Esophagus squamous epithelium (tissue), 5 donors: ENCODE results near the gene SCAMP5. TPM values are rescaled to one million over a fixed set of nuclear protein-coding genes. Genes with fewer than 3 reads are reported as not detected.

ENCODE experiments used
- DNase-seq: peaks from one replicate; lab custom pipeline; 2025; lab: John Stamatoyannopoulos, UW
- H3K27ac ChIP-seq, 4 donors: fragments of 200-600 bp; sonication (generic); one replicate each; pipeline ENCODE4 v1.5.1; 2016 to 2019; ENCODE audit warnings: mild to moderate bottlenecking in 1 of 4
- H3K27me3 ChIP-seq, 4 donors: fragments of 200-600 bp; sonication (generic); 1 replicate in 3 of 4; 2 replicates in 1 of 4; pipeline versions ENCODE4 v1.5.1 to v1.6.0; 2017 to 2021; ENCODE audit warnings: antibody characterized with exemption in 1 of 4
- H3K36me3 ChIP-seq, 3 donors: fragments of 200-600 bp; sonication (generic); one replicate each; pipeline ENCODE4 v1.5.1; 2016 to 2019
- H3K4me1 ChIP-seq, 3 donors: fragments of 200-600 bp; sonication (generic); one replicate each; pipeline ENCODE4 v1.5.1; 2017 to 2019
- H3K4me3 ChIP-seq, 4 donors: fragments of 200-600 bp; sonication (generic); 1 replicate in 3 of 4; 2 replicates in 1 of 4; pipeline ENCODE4 v1.5.1; 2016 to 2019; ENCODE audit warnings: mild to moderate bottlenecking in 2 of 4, moderate library complexity in 1 of 4
- H3K9me3 ChIP-seq, 3 donors: fragments of 200-600 bp; sonication (generic); one replicate each; pipeline ENCODE4 v1.5.1; 2016 to 2019
- POLR2A ChIP-seq, 4 donors: fragments of 450-650 bp; IDR thresholded peaks; one replicate each; pipeline ENCODE4 v1.6.1; 2017; ENCODE audit warnings: antibody characterized with exemption in 4 of 4, mild to moderate bottlenecking in 4 of 4, moderate library complexity in 3 of 4
- WGBS, 2 donors: methylation state at CpG; one replicate each; pipeline ENCODE4 v1.1.5; 2018; 5-methylcytosine and 5-hydroxymethylcytosine counted together
- intact Hi-C: fragments of 100-400 bp; cut with DNase I; formaldehyde crosslinking; loops from one replicate; pipeline ENCODE4 v1.15.0; 2022
- total RNA-seq, 4 donors: library from RNA; depleted of rRNA; stranded (reverse); fragments of >200 nt; gene quantifications; one replicate each; pipeline ENCODE4 v1.1.0, GENCODE V29; 2016
- TF ChIP-seq, protein P1 (sequence below), 6 experiments: fragments of 450-650 bp in 4 of 6; fragments of 200-600 bp in 2 of 6; sonication (generic) in 2 of 6; IDR thresholded peaks; one replicate each; pipeline ENCODE4 v1.5.1; 2016 to 2019; ENCODE audit warnings: antibody characterized with exemption in 6 of 6, mild to moderate bottlenecking in 4 of 6, moderate library complexity in 4 of 6
- donor health status: DM: yes; HTN: yes; CAD: no.

SCAMP5 gene
- total RNA-seq, 4 donors from 2014 or later, result 0.57 to 2.0 (median 0.67) TPM

DNA sequence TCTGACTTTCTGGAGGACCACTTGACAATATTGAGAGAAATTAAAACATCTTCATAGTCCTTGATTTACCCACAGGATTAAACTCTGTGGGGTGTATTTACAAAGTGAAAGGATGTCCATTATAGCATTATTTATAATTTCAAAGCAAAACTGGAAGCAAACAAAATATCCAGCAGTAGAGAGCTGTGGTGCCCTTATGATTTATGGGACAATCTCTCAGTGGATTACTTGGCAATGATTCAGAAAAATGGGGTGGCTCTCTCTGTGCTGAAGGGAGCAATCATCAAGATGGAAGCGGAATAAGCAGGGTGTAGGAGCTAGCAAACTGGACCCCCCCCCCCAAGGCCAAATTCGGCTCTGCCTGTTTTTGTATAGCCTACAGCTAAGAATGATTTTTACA, 37.0 kb downstream of the SCAMP5 start:
- no peaks in the 10 kb centered on the region for H3K9me3 ChIP-seq
- H3K4me1 ChIP-seq, result peaks cover 30 to 85% (median 37%) of the 10 kb centered on the region in 3 donors
- intact Hi-C loops, result no loop called here
- H3K36me3 ChIP-seq, result peaks cover 0 to 9% (median 0%) of the 10 kb centered on the region in 3 donors
- no peak overlapping the region for H3K4me3 ChIP-seq
- TF ChIP-seq, protein P1, sequence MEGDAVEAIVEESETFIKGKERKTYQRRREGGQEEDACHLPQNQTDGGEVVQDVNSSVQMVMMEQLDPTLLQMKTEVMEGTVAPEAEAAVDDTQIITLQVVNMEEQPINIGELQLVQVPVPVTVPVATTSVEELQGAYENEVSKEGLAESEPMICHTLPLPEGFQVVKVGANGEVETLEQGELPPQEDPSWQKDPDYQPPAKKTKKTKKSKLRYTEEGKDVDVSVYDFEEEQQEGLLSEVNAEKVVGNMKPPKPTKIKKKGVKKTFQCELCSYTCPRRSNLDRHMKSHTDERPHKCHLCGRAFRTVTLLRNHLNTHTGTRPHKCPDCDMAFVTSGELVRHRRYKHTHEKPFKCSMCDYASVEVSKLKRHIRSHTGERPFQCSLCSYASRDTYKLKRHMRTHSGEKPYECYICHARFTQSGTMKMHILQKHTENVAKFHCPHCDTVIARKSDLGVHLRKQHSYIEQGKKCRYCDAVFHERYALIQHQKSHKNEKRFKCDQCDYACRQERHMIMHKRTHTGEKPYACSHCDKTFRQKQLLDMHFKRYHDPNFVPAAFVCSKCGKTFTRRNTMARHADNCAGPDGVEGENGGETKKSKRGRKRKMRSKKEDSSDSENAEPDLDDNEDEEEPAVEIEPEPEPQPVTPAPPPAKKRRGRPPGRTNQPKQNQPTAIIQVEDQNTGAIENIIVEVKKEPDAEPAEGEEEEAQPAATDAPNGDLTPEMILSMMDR (IDR thresholded peaks at IDR 0.05), result no peak
- no peak for TF ChIP-seq POLR2A (IDR thresholded peaks at IDR 0.05)
- DNase-seq, result no peak
- peak overlapping the region; percentile 3 to 85 (median 68) for H3K27ac ChIP-seq
- H3K27me3 ChIP-seq, result no peaks in the 10 kb centered on the region
- WGBS, 2 donors, result 84 to 95% methylated on average over 2 of the region's 2 CpGs

DNA sequence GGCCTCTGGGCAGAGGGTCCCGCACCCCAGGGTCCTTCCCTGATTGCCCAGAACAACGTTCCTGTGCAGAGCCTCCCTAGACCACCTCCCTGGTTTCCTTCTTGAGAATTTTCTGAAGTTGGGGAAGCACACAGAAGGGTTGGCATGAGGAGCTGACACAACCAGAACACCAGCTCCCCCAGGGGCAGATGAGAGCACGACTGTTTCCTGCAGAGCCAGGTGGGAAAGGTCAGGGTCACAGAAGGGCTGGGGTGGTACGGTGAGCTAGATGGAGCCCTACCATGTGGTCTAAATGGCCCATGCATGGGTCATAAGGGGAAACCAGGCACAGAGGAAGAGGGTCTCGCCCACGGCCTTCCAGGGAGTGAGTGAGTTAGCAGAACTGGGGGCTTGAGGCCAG, 38.4 kb downstream of the SCAMP5 start:
- TF ChIP-seq POLR2A (IDR thresholded peaks at IDR 0.05), result no peak
- TF ChIP-seq, protein P1 (IDR thresholded peaks at IDR 0.05), result no peak
- peaks cover 30 to 91% (median 36%) of the 10 kb centered on the region in 3 donors for H3K4me1 ChIP-seq
- intact Hi-C loops, result no loop called here

DNA sequence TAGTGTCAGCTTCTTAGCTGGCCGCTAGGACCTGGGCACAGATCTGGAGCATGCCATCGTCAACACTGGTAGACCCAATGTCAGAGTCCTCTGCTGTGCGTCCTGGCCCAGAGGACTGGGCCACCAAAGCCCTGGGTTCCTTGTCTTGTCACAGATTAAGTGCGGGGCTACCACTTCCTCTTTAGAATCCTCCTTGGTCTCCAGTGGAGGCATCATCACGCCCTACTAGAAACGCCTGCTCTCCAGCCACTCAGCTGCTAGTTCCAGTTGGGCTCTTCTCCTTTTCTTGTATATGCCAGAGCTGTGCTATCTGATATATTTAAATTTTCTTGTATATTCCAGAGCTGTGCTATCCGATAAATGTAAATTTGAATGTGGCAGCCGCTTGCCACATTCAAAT, 39.3 kb downstream of the SCAMP5 start:
- Histone ChIP-seq H3K4me3 (no peak overlapping the region), H3K9me3 (no peaks in the 10 kb centered on the region), H3K27me3 (no peaks in the 10 kb centered on the region), H3K27ac (peak overlapping the region in 1 of 4 donors; percentile 84), H3K36me3 (no peaks in the 10 kb centered on the region), H3K4me1 (peaks cover 23 to 91% (median 28%) of the 10 kb centered on the region in 3 donors)
- WGBS, 2 donors, result 84 to 88% methylated on average over 5 to 8 of the region's 8 CpGs
- TF ChIP-seq POLR2A (IDR thresholded peaks at IDR 0.05), result no peak
- TF ChIP-seq, protein P1 (IDR thresholded peaks at IDR 0.05), result no peak
- intact Hi-C loops, result no loop called here
- no peak for DNase-seq

More for the DNA sequence above, 38.4 kb downstream of the SCAMP5 start:
- Histone ChIP-seq H3K9me3 (no peaks in the 10 kb centered on the region), H3K36me3 (peaks cover 0 to 1% (median 0%) of the 10 kb centered on the region in 3 donors), H3K27ac (no peak overlapping the region), H3K27me3 (no peaks in the 10 kb centered on the region), H3K4me3 (no peak overlapping the region)
- 93 to 97% methylated on average over 2 to 4 of the region's 6 CpGs for WGBS, 2 donors
- DNase-seq, result no peak

DNA sequence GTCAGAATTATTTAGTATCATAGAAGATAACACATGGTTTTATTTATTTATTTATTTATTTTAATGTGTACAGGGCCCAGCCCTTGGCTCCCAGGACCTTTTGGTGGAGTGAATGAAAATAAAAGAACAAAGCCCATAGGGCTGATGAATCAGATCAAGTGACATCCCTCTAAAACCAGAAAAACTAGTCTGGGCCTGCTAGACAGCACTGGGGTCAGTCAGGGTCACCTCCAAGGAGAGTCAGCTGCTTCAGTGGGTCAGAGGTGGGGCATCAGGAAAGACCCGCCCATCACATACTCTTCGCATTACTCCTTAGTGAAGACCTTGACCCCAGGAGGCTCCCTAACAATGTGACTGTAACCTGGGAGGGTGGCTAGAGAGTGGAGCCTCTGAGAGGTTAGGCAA, 40.9 kb downstream of the SCAMP5 start:
- TF ChIP-seq POLR2A (IDR thresholded peaks at IDR 0.05), result no peak
- TF ChIP-seq, protein P1 (IDR thresholded peaks at IDR 0.05), result no peak
- DNase-seq, result no peak
- WGBS, 2 donors, result 68 to 86% methylated on average over 2 of the region's 2 CpGs

DNA sequence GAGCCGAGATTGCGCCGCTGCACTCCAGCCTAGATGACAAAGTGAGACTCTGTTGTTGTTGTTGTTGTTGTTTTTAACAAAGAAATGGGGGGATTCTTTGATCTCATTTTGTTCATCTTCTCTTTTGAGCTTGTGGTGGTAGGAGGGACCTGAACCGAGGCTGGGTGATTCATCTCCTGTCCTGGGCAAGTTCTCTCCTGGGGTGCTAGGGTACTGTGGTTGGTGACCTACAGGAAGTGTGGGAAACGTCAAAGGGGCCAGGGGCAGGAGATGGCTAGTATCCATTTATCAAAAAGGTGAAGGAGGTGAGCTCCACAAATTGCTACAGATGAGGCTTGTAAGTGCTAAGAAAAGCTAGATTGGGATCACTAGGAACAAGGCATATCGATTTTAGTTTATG, 42.3 kb downstream of the SCAMP5 start:
- 76 to 77% methylated on average over 5 to 6 of the region's 6 CpGs for WGBS, 2 donors
- Histone ChIP-seq H3K4me3 (no peak overlapping the region), H3K27ac (peak overlapping the region in 3 of 4 donors; percentile 76 to 84 (median 76)), H3K9me3 (no peaks in the 10 kb centered on the region), H3K4me1 (peaks cover 2 to 69% (median 8%) of the 10 kb centered on the region in 3 donors), H3K27me3 (no peaks in the 10 kb centered on the region), H3K36me3 (no peaks in the 10 kb centered on the region)
- no peak for DNase-seq
- intact Hi-C loops, result no loop called here
- no peak for TF ChIP-seq POLR2A (IDR thresholded peaks at IDR 0.05)
- TF ChIP-seq, protein P1 (IDR thresholded peaks at IDR 0.05), result no peak

More for the DNA sequence above, 40.9 kb downstream of the SCAMP5 start:
- Histone ChIP-seq H3K9me3 (no peaks in the 10 kb centered on the region), H3K27ac (peak overlapping the region; percentile 25 to 84 (median 76)), H3K4me3 (no peak overlapping the region), H3K4me1 (peaks cover 8 to 75% (median 15%) of the 10 kb centered on the region in 3 donors), H3K36me3 (no peaks in the 10 kb centered on the region), H3K27me3 (no peaks in the 10 kb centered on the region)
- intact Hi-C loops, result no loop called here
